Loucy (cell line): ENCODE results near the gene PREX1.

Experiments
- H2AFZ ChIP-seq: fragments of 200-600 bp; sonication (generic); 2 replicates; pipeline ENCODE4 v1.6.0; 2016; ENCODE audit warnings: antibody characterized with exemption, mild to moderate bottlenecking, low read length, moderate library complexity
- H3F3A ChIP-seq: fragments of 200-600 bp; 2 replicates; pipeline ENCODE4 v1.6.0; 2016; ENCODE audit warnings: antibody characterized with exemption, low read depth, mild to moderate bottlenecking
- H3K27me3 ChIP-seq: fragments of 200-600 bp; sonication (generic); 2 replicates; pipeline ENCODE4 v1.6.1; 2014; ENCODE audit warnings: low read length, mild to moderate bottlenecking; ENCODE audit not compliant: insufficient read depth, poor library complexity, severe bottlenecking
- H3K36me3 ChIP-seq: fragments of 200-600 bp; sonication (generic); 2 replicates; pipeline ENCODE4 v1.6.1; 2016; ENCODE audit warnings: low read length; ENCODE audit not compliant: insufficient read depth
- H3K4me1 ChIP-seq: fragments of 200-600 bp; sonication (generic); 2 replicates; pipeline ENCODE4 v1.5.1; 2014; ENCODE audit warnings: low read length, mild to moderate bottlenecking; ENCODE audit not compliant: insufficient read depth, poor library complexity, severe bottlenecking
- H3K4me2 ChIP-seq: fragments of 200-600 bp; sonication (generic); 2 replicates; pipeline ENCODE4 v1.6.0; 2014; ENCODE audit warnings: antibody characterized with exemption, low read length, low read depth, mild to moderate bottlenecking; ENCODE audit not compliant: poor library complexity, severe bottlenecking
- H3K4me3 ChIP-seq: fragments of 200-600 bp; sonication (generic); 2 replicates; pipeline ENCODE4 v1.5.1; 2014; ENCODE audit warnings: low read length, mild to moderate bottlenecking, mixed read lengths; ENCODE audit not compliant: poor library complexity, severe bottlenecking
- H3K79me2 ChIP-seq: fragments of 200-600 bp; sonication (generic); 2 replicates; pipeline ENCODE4 v1.6.1; 2014; ENCODE audit warnings: low read length; ENCODE audit not compliant: insufficient read depth
- H3K9ac ChIP-seq: fragments of 200-600 bp; sonication (generic); 2 replicates; pipeline ENCODE4 v1.6.0; 2014; ENCODE audit warnings: mild to moderate bottlenecking, low read depth, low read length, moderate library complexity; ENCODE audit not compliant: poor library complexity, severe bottlenecking
- H3K9me2 ChIP-seq: fragments of 200-600 bp; sonication (generic); replicated peaks from 2 replicates; pipeline ENCODE4 v1.6.1; 2016; ENCODE audit warnings: low read depth, low read length, mixed read lengths
- H3K9me3 ChIP-seq: fragments of 200-600 bp; sonication (generic); 2 replicates; pipeline ENCODE4 v1.6.1; 2014; ENCODE audit warnings: mild to moderate bottlenecking, antibody characterized with exemption, low read length, low read depth; ENCODE audit not compliant: insufficient read depth
- H4K20me1 ChIP-seq: fragments of 200-600 bp; sonication (generic); 2 replicates; pipeline ENCODE4 v1.6.0; 2014; ENCODE audit warnings: antibody characterized with exemption, low read length, mild to moderate bottlenecking; ENCODE audit not compliant: insufficient read depth, poor library complexity, severe bottlenecking
- EZH2phosphoT487 ChIP-seq: fragments of 200-600 bp; IDR thresholded peaks from 2 replicates; pipeline ENCODE4 v1.6.1; 2018; ENCODE audit warnings: antibody characterized with exemption, mild to moderate bottlenecking, moderate library complexity, borderline replicate concordance
- TF ChIP-seq, protein P1 (sequence below): fragments of 200-600 bp; sonication (generic); conservative IDR thresholded peaks from 2 replicates; pipeline ENCODE4 v1.5.1; 2014; ENCODE audit warnings: mild to moderate bottlenecking, antibody characterized with exemption, low read length

PREX1 gene

DNA sequence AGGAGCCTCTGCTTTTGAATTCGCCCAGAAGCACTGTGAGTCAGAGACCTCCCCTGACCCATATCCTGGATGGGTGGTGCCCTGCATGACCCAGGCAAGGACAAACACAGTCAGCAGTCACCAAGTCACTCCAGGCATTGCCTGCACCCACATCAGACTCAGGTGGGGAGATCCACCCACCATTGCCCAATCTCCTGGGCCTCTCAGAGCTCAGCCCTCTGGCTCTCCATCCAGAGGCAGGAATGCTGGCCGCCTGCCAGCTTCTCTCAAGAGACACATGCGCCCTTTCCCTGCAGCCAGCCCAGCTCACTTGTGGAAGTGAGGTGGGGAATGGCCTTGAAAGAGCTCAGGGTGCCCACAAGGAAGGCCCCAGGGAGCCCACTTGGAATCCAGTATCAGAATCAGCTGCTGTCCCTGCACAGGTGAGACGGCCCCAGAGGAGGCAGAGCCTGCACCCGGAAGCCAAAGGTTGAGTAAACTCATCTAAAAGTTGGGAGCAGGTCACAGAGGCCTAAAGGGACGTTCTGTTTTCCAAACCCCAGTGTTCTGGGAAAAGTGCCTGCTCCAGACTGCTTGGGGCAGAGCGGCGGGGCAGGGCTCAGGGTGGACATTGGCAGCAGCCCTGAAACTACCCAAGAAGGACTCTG, 129.8 kb downstream of the PREX1 start:
- Histone ChIP-seq H2AFZ (no peak overlapping the region), H3K9ac (no peak overlapping the region), H3K4me1 (no peaks in the 10 kb centered on the region), H3K79me2 (no peaks in the 10 kb centered on the region), H3K9me3 (no peaks in the 10 kb centered on the region), H3F3A (no peaks in the 10 kb centered on the region), H3K36me3 (peaks cover 52% of the 10 kb centered on the region; the same call in 1 of the 2 replicates), H3K9me2 (no peaks in the 10 kb centered on the region), H3K4me2 (no peak overlapping the region), H3K4me3 (no peak overlapping the region), H3K27me3 (no peaks in the 10 kb centered on the region), H4K20me1 (no peaks in the 10 kb centered on the region)
- TF ChIP-seq EZH2phosphoT487: no peak
- TF ChIP-seq, protein P1, sequence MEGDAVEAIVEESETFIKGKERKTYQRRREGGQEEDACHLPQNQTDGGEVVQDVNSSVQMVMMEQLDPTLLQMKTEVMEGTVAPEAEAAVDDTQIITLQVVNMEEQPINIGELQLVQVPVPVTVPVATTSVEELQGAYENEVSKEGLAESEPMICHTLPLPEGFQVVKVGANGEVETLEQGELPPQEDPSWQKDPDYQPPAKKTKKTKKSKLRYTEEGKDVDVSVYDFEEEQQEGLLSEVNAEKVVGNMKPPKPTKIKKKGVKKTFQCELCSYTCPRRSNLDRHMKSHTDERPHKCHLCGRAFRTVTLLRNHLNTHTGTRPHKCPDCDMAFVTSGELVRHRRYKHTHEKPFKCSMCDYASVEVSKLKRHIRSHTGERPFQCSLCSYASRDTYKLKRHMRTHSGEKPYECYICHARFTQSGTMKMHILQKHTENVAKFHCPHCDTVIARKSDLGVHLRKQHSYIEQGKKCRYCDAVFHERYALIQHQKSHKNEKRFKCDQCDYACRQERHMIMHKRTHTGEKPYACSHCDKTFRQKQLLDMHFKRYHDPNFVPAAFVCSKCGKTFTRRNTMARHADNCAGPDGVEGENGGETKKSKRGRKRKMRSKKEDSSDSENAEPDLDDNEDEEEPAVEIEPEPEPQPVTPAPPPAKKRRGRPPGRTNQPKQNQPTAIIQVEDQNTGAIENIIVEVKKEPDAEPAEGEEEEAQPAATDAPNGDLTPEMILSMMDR: no peak

DNA sequence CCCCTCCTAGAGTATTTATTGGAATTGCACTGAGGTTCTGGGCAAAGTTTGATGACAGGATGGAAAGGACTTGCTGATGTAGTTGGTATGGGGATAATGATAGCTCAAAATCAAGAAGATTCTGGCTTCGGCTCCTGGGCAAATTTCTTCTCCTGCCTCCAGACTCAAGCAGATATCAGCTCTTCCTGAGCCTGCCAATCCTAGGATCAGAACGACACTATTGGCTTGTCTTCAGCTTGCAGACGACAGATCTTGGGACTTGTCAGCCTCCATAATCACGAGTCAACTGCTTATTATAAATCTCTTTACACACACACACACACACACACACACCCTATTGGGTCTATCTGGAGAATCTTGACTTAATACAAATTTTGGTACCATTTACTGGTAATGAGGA, 131.1 kb downstream of the PREX1 start:
- Histone ChIP-seq H3K4me1 (no peaks in the 10 kb centered on the region), H3K4me2 (no peak overlapping the region), H4K20me1 (no peaks in the 10 kb centered on the region), H3K9ac (no peak overlapping the region), H3K4me3 (no peak overlapping the region), H3K27me3 (no peaks in the 10 kb centered on the region), H2AFZ (no peak overlapping the region), H3K9me3 (no peaks in the 10 kb centered on the region), H3K79me2 (no peaks in the 10 kb centered on the region), H3F3A (no peaks in the 10 kb centered on the region), H3K36me3 (peaks cover 53% of the 10 kb centered on the region; the same call in 1 of the 2 replicates), H3K9me2 (no peaks in the 10 kb centered on the region)
- TF ChIP-seq, protein P1: no peak
- TF ChIP-seq EZH2phosphoT487: no peak

DNA sequence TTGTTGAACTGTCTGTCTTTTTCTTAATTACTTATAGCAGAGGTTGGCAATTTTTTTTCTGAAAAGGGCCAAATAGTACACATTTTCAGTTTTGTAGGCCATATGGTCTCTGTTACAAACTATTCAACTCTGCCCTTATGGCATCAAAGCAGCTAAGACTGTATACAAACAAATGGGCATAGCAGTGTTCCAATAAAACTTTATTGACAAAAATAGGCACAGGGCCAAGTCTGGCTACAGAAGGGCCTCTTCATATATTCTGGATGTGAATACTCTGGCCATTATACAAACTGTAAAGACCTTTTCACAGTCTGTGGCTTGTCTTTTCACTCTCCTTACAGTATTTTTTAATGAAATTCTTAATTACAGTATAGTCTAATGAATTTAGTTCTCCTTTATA, 132.1 kb downstream of the PREX1 start:
- no peak overlapping the region for H2AFZ ChIP-seq
- H3K4me3 ChIP-seq: no peak overlapping the region
- no peaks in the 10 kb centered on the region for H3K9me3 ChIP-seq
- no peaks in the 10 kb centered on the region for H3K79me2 ChIP-seq
- H3K4me1 ChIP-seq: no peaks in the 10 kb centered on the region
- no peak for TF ChIP-seq EZH2phosphoT487
- TF ChIP-seq, protein P1: no peak
- H3F3A ChIP-seq: no peaks in the 10 kb centered on the region
- no peaks in the 10 kb centered on the region for H4K20me1 ChIP-seq
- H3K4me2 ChIP-seq: no peak overlapping the region
- peaks cover 55% of the 10 kb centered on the region; the same call in 1 of the 2 replicates for H3K36me3 ChIP-seq
- H3K9ac ChIP-seq: no peak overlapping the region
- H3K9me2 ChIP-seq: no peaks in the 10 kb centered on the region
- no peaks in the 10 kb centered on the region for H3K27me3 ChIP-seq
